ENCODE results near the gene LRRC32. TPM values are rescaled to one million over a fixed set of nuclear protein-coding genes. Genes with fewer than 3 reads are reported as not detected.
A peak's percentile ranks its signal among the peaks of the same experiment; 100 is the strongest.
"Not testable (repeated sequence)": the region's sequence is repeated elsewhere in the genome, so short reads cannot be mapped to it uniquely, and the experiment has no call there.

LRRC32 gene
- total RNA-seq, 1 experiment from 2014 or later = not detected

- TF ChIP-seq EZH2phosphoT487 (IDR thresholded peaks at IDR 0.05; ENCODE audit: borderline replicate concordance, low read length) (no peak), CTCF (conservative IDR thresholded peaks at IDR 0.05; ENCODE audit: low read depth, low read length) (no peak), EZH2 (IDR thresholded peaks at IDR 0.05; ENCODE audit: low read length, unreplicated experiment) (no peak)
- H3F3A ChIP-seq (ENCODE audit: low read length, unreplicated experiment) = no peaks in the 10 kb centered on the region
- H3K27ac ChIP-seq (ENCODE audit: low read length) = no peak overlapping the region
- H3K36me3 ChIP-seq (ENCODE audit: low read depth, low read length) = no peaks in the 10 kb centered on the region
- H3K4me3 ChIP-seq (ENCODE audit: low read length) = no peak overlapping the region
- no peak for ATAC-seq
- no peak overlapping the region for H3K9ac ChIP-seq (ENCODE audit: low read length)
- no peak for DNase-seq
- peaks cover 9% of the 10 kb centered on the region; the same call in 1 of the 2 replicates for H3K9me3 ChIP-seq (ENCODE audit: low read length)
- no peak overlapping the region for H3K4me2 ChIP-seq (ENCODE audit: low read length)
- H3K9me2 ChIP-seq (replicated peaks; ENCODE audit: low read length) = no peaks in the 10 kb centered on the region
- H2AFZ ChIP-seq (ENCODE audit: low read length) = no peak overlapping the region
- POLR2A ChIA-PET (ENCODE audit: unreplicated experiment) = no interaction called here
- H3K27me3 ChIP-seq (ENCODE audit: low read length) = peaks cover 61% of the 10 kb centered on the region
- no TSS peak for BruUV-seq (replicated peaks)
- intact Hi-C loops (cut with micrococcal nuclease) = no loop called here
- no peaks in the 10 kb centered on the region for H3K4me1 ChIP-seq (ENCODE audit: insufficient read depth, low read length)
- H3K79me2 ChIP-seq (ENCODE audit: low read length) = no peaks in the 10 kb centered on the region
- CTCF ChIA-PET = no interaction called here
- no peaks in the 10 kb centered on the region for H4K20me1 ChIP-seq (ENCODE audit: low read length)
These were observed 23.5 kb downstream of the LRRC32 start for GRCh38 chr11:76646882-76647534.

- Histone ChIP-seq H3K27ac (ENCODE audit: low read length) (no peak overlapping the region), H3K9ac (ENCODE audit: low read length) (no peak overlapping the region), H3K9me2 (replicated peaks; ENCODE audit: low read length) (no peaks in the 10 kb centered on the region), H4K20me1 (ENCODE audit: low read length) (no peaks in the 10 kb centered on the region), H2AFZ (ENCODE audit: low read length) (no peak overlapping the region), H3K4me1 (ENCODE audit: insufficient read depth, low read length) (no peaks in the 10 kb centered on the region), H3K9me3 (ENCODE audit: low read length) (peaks cover 9% of the 10 kb centered on the region; the same call in 1 of the 2 replicates), H3K79me2 (ENCODE audit: low read length) (no peaks in the 10 kb centered on the region), H3K36me3 (ENCODE audit: low read depth, low read length) (no peaks in the 10 kb centered on the region), H3K4me3 (ENCODE audit: low read length) (no peak overlapping the region), H3F3A (ENCODE audit: low read length, unreplicated experiment) (no peaks in the 10 kb centered on the region), H3K4me2 (ENCODE audit: low read length) (no peak overlapping the region), H3K27me3 (ENCODE audit: low read length) (peaks cover 54% of the 10 kb centered on the region)
- TF ChIP-seq EZH2phosphoT487 (IDR thresholded peaks at IDR 0.05; ENCODE audit: borderline replicate concordance, low read length) = no peak
- TF ChIP-seq EZH2 (IDR thresholded peaks at IDR 0.05; ENCODE audit: low read length, unreplicated experiment) = no peak
- no peak for TF ChIP-seq CTCF (conservative IDR thresholded peaks at IDR 0.05; ENCODE audit: low read depth, low read length)
- DNase-seq = peak; percentile 51
- intact Hi-C loops (cut with micrococcal nuclease) = no loop called here
- POLR2A ChIA-PET (ENCODE audit: unreplicated experiment) = no interaction called here
- ATAC-seq = no peak
- BruUV-seq (replicated peaks) = no TSS peak
- CTCF ChIA-PET = no interaction called here
These were observed 26.0 kb downstream of the LRRC32 start for GRCh38 chr11:76644591-76644990.

GRCh38 chr11:76643711-76644110, 26.8 kb downstream of the LRRC32 start:
- DNase-seq; H3F3A ChIP-seq (ENCODE audit: low read length, unreplicated experiment); H3K27ac ChIP-seq (ENCODE audit: low read length); BruUV-seq (replicated peaks); H2AFZ ChIP-seq (ENCODE audit: low read length); intact Hi-C loops (cut with micrococcal nuclease); POLR2A ChIA-PET (ENCODE audit: unreplicated experiment); H3K9ac ChIP-seq (ENCODE audit: low read length); H3K36me3 ChIP-seq (ENCODE audit: low read depth, low read length); ATAC-seq; H3K4me1 ChIP-seq (ENCODE audit: insufficient read depth, low read length); H4K20me1 ChIP-seq (ENCODE audit: low read length); H3K9me2 ChIP-seq (replicated peaks; ENCODE audit: low read length); H3K9me3 ChIP-seq (ENCODE audit: low read length); H3K4me2 ChIP-seq (ENCODE audit: low read length); CTCF ChIA-PET; H3K79me2 ChIP-seq (ENCODE audit: low read length); H3K4me3 ChIP-seq (ENCODE audit: low read length): not testable (repeated sequence)
- H3K27me3 ChIP-seq (ENCODE audit: low read length) = peaks cover 55% of the 10 kb centered on the region

Measured in PC-3 (cell line).